ENCODE data around the gene KYNU. TPM values are rescaled to one million over a fixed set of nuclear protein-coding genes. Genes with fewer than 3 reads are reported as not detected.
A peak's percentile ranks its signal among the peaks of the same experiment; 100 is the strongest.
"Not testable (repeated sequence)": the region's sequence is repeated elsewhere in the genome, so short reads cannot be mapped to it uniquely, and the experiment has no call there.

The KYNU gene
- total RNA-seq, 1 experiment from 2014 or later = 55.7 TPM

DNA sequence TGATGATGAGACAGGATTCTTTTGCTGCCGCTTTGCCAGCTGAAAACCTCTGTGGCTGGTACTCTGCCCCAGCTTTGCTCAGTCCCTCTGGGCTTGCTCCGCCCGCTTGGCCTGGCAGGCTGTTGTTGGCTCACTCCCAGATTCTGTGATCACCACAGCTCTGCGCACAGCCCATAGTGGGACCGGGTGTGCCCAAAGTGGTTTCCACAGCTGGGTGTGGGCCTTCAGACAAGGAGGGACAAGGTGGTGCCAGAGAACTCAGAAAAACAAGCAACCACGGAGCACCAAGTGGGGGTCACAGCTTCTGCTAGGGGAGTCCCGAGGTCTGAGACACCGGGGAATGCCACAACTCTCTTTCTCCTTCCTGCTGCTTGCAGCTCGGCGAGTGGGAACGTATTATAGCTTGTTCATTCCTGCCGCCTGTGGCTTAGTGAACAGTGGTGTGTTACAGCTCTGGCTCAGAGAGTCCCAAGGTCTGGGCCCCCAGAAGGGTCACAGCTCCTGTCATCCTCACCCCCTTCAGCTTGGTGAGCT, 9.2 kb upstream of the KYNU start:
- DNase-seq = peak in 1 of 2 experiments; percentile 71
- H2AFZ ChIP-seq = no peak overlapping the region

DNA sequence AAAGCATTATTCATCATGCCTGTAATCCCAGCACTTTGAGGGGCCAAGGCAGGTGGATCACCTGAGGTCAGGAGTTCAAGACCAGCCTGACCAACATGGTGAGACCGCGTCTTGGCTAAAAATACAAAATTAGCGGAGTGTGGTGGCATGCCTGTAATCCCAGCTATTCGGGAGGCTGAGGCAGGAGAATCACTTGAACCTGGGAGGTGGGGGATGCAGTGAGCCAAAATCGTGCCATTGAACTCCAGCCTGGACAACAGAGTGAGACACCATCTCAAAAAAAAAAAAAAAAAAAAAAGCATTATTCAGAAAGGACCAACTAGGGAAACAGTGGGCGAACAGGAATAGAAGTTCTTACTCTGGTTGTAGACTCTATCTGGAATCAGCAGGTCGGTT, 8.4 kb upstream of the KYNU start:
- H2AFZ ChIP-seq; H3K27me3 ChIP-seq (ENCODE audit: insufficient read depth, low read depth); H3K4me2 ChIP-seq; BruUV-seq (replicated peaks); H3K4me3 ChIP-seq; H3K27ac ChIP-seq; DNase-seq; intact Hi-C loops (cut with micrococcal nuclease; ENCODE audit: unreplicated experiment); H4K20me1 ChIP-seq (ENCODE audit: insufficient read depth); H3K79me2 ChIP-seq (ENCODE audit: low read depth); CTCF ChIA-PET; H3K9me2 ChIP-seq (ENCODE audit: insufficient read depth): not testable (repeated sequence)
- peaks cover 43% of the 10 kb centered on the region for H3K4me1 ChIP-seq (replicated peaks; ENCODE audit: insufficient read depth)
- 0 out of 2 replicates have a peak, but pooled peaks cover 11% of the 10 kb centered on the region for H3K36me3 ChIP-seq (ENCODE audit: low read depth)
- H3F3A ChIP-seq (ENCODE audit: insufficient read depth, low read depth) = peaks cover 30% of the 10 kb centered on the region
- POLR2A ChIA-PET (ENCODE audit: unreplicated experiment) = interaction anchor here (0.5 to 0.6 kb wide), 2 partner anchors 14 to 336 kb away, joined by 7 read pairs; no protein-coding TSS in a partner anchor
- peaks cover 13% of the 10 kb centered on the region; the same call in 1 of the 2 replicates for H3K9me3 ChIP-seq (ENCODE audit: insufficient read depth, low read depth)

More for the DNA sequence above, 9.2 kb upstream of the KYNU start:
- Histone ChIP-seq H3K27me3 (ENCODE audit: insufficient read depth, low read depth) (no peaks in the 10 kb centered on the region), H3K4me2 (no peak overlapping the region), H3K27ac (peak overlapping the region; percentile 59; the same call in 1 of the 2 replicates), H3K9me2 (ENCODE audit: insufficient read depth) (no peaks in the 10 kb centered on the region), H3K9me3 (ENCODE audit: insufficient read depth, low read depth) (peaks cover 13% of the 10 kb centered on the region; the same call in 1 of the 2 replicates), H3K4me3 (no peak overlapping the region), H3K79me2 (ENCODE audit: low read depth) (no peaks in the 10 kb centered on the region), H3F3A (ENCODE audit: insufficient read depth, low read depth) (peaks cover 22% of the 10 kb centered on the region), H3K36me3 (ENCODE audit: low read depth) (0 out of 2 replicates have a peak, but pooled peaks cover 11% of the 10 kb centered on the region), H4K20me1 (ENCODE audit: insufficient read depth) (no peaks in the 10 kb centered on the region), H3K4me1 (replicated peaks; ENCODE audit: insufficient read depth) (peaks cover 40% of the 10 kb centered on the region)
- intact Hi-C loops (cut with micrococcal nuclease; ENCODE audit: unreplicated experiment) = no loop called here
- CTCF ChIA-PET = no interaction called here
- POLR2A ChIA-PET (ENCODE audit: unreplicated experiment) = interaction anchor here (0.5 to 0.7 kb wide), 5 partner anchors 13 to 335 kb away, joined by 3 to 7 read pairs (median 3); no protein-coding TSS in a partner anchor
- no TSS peak for BruUV-seq (replicated peaks)
- no peak for TF ChIP-seq EZH2 (IDR thresholded peaks at IDR 0.05; ENCODE audit: low read depth)
- TF ChIP-seq, protein P1, sequence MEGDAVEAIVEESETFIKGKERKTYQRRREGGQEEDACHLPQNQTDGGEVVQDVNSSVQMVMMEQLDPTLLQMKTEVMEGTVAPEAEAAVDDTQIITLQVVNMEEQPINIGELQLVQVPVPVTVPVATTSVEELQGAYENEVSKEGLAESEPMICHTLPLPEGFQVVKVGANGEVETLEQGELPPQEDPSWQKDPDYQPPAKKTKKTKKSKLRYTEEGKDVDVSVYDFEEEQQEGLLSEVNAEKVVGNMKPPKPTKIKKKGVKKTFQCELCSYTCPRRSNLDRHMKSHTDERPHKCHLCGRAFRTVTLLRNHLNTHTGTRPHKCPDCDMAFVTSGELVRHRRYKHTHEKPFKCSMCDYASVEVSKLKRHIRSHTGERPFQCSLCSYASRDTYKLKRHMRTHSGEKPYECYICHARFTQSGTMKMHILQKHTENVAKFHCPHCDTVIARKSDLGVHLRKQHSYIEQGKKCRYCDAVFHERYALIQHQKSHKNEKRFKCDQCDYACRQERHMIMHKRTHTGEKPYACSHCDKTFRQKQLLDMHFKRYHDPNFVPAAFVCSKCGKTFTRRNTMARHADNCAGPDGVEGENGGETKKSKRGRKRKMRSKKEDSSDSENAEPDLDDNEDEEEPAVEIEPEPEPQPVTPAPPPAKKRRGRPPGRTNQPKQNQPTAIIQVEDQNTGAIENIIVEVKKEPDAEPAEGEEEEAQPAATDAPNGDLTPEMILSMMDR (conservative IDR thresholded peaks at IDR 0.05) = no peak

DNA sequence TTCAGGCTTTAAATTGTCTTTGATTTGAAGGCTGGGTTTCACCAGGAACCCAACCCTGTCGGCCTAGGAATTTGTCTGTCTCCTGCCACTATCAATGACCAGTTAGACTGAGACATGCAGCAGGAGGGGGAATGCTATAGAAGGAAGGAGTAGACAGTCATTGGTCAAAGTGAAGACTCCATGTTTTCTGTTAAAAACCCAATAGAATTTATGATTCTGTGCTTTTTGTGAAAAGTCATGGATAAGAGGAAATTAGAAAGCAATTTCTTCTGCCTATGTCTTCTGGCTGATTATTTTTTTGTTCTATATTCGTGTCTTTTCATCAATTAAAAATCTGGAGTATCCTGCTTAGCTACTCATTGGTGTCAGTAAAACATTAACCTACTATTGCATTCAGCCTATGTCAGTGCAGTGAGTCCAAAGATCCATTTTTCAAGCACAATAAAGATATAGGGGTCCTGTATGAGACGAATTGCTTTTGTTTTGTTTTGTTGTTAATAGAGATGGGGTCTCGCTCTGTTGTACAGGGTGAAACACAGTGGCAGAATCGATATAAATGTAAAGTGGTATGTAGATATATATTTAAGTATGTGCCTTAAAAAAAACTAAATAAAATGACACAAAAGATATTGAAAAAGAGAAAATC, 7.9 kb upstream of the KYNU start:
- Histone ChIP-seq H3K4me1 (replicated peaks; ENCODE audit: insufficient read depth) (peaks cover 46% of the 10 kb centered on the region), H3K27me3 (ENCODE audit: insufficient read depth, low read depth) (no peaks in the 10 kb centered on the region), H3K4me3 (no peak overlapping the region), H4K20me1 (ENCODE audit: insufficient read depth) (no peaks in the 10 kb centered on the region), H3K4me2 (no peak overlapping the region), H3K79me2 (ENCODE audit: low read depth) (no peaks in the 10 kb centered on the region), H3K27ac (no peak overlapping the region), H3F3A (ENCODE audit: insufficient read depth, low read depth) (peaks cover 31% of the 10 kb centered on the region), H3K9me3 (ENCODE audit: insufficient read depth, low read depth) (peaks cover 13% of the 10 kb centered on the region; the same call in 1 of the 2 replicates), H3K36me3 (ENCODE audit: low read depth) (0 out of 2 replicates have a peak, but pooled peaks cover 11% of the 10 kb centered on the region), H2AFZ (no peak overlapping the region), H3K9me2 (ENCODE audit: insufficient read depth) (no peaks in the 10 kb centered on the region)
- no peak for DNase-seq
- TF ChIP-seq EZH2 (IDR thresholded peaks at IDR 0.05; ENCODE audit: low read depth) = no peak
- TF ChIP-seq, protein P1 (conservative IDR thresholded peaks at IDR 0.05) = no peak
- intact Hi-C loops (cut with micrococcal nuclease; ENCODE audit: unreplicated experiment) = no loop called here
- POLR2A ChIA-PET (ENCODE audit: unreplicated experiment) = no interaction called here
- CTCF ChIA-PET = no interaction called here
- no TSS peak for BruUV-seq (replicated peaks)

All from PC-9 (cell line).